ENCODE results near the gene ZFAND3.
"Not testable (repeated sequence)": the region's sequence is repeated elsewhere in the genome, so short reads cannot be mapped to it uniquely, and the experiment has no call there.

Gene ZFAND3

DNA sequence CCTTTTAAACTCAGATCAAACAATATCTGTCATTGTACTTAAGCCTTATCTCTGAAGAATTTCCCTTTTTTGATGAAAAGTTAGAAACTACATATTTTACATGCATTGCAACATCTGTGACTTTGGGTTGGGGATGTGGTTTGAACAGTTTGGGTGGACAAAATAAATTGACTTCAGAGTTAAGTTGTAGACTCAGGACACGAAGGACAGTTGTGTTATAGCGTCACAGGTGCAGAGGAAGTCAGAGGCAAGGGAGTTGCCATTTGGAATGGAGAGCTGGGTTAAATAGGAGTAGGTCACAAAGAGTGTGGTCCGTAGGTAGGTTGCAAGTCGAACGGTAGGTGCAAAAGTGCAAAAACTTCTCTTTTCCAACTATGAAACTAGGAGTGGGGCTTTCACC, 46.0 kb downstream of the ZFAND3 start:
- no peak for DNase-seq (ENCODE audit: low read depth in 2 of 2)

DNA sequence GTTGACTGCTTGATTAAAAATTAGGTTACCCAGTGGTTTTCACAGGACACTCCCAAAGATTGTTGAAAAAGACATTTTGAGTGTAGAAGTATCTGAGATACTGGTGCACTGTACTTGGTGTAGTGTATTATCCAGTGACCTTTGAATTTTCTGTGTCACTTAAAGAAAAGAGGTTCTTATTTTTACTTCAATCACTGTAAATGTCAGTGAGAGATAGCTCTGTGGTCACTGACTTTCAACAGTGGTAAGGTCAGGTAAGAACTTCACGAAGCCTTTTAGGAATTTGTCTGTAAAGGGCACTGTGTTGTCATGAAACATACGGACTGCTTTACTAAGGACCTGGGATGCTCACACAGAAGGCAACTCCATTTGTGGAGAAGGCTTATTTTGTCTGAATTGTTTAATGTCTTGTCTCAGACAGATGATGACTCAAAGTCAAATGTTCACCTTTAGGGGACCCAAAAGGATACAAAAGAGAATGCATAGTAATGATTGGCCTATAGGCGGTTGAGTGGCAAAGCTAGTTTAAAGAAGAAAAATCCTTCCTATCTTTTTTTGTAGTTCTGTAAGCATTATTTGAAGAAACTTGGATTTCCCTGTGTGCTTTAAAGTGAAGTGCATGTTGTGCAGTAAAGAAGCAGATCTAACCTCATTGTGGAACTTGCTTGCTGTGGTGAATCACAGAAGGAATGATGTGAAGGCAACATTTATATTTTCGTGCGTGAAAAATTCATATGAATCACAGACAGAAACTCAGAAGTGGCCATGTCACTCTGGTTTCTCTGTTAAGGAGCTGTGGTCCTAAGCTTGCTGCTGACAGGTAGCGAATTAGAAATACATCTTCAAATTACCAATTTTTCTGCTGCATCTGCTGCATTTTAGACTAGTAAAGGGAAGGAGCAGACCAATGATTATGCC, 47.3 kb downstream of the ZFAND3 start:
- DNase-seq (ENCODE audit: low read depth in 2 of 2), result no peak

DNA sequence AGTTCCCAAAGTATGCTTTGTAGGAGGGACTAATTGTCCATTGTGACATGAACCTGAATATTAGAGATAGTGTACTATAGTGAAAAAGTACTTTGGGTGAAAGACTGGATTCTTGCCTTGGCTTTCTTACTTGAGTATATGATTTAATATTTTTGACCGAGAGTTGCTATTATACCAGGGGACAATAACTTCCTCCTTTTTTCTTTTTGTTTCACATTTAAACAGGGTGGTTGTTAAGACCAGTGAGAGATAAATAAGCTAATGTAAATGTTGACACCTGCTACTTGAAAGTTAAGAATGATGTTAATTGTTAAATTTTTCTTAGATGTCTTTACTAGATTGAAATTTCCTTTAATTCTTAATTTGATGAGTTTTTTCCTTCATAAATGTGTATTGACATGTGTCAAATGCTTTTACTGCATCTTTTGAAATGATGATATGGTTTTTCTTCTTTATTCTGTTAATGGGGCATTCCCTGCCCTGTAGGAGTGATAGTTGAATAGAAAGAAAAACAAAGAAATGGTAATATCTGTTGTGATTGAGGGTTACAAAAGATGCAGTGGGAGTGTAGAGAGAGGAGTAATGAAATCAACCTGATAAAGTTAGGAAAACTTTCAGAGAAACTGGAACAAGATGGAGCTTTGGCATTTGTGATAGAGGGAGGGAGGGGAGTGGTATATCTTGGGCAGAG, 48.4 kb downstream of the ZFAND3 start:
- DNase-seq (ENCODE audit: low read depth in 2 of 2), result no peak

DNA sequence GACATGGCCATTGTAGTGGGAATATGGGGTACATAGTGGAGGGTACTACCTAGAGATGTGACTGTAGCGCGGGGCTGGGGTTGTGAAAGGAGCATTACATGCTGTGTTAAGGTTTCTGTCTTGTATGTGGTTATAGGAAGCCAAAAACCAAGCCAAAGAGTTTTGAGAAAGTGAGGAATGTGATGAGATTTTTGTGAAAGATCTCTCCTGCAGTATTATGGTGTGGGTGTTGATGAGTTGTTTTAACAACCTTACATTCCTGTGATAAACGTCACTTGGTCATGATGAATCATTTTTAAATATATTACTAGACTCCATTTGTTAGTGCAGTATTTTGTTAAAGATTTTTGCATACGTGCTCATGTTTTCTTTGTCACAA, 48.9 kb downstream of the ZFAND3 start:
- DNase-seq (ENCODE audit: low read depth in 2 of 2), result no peak

DNA sequence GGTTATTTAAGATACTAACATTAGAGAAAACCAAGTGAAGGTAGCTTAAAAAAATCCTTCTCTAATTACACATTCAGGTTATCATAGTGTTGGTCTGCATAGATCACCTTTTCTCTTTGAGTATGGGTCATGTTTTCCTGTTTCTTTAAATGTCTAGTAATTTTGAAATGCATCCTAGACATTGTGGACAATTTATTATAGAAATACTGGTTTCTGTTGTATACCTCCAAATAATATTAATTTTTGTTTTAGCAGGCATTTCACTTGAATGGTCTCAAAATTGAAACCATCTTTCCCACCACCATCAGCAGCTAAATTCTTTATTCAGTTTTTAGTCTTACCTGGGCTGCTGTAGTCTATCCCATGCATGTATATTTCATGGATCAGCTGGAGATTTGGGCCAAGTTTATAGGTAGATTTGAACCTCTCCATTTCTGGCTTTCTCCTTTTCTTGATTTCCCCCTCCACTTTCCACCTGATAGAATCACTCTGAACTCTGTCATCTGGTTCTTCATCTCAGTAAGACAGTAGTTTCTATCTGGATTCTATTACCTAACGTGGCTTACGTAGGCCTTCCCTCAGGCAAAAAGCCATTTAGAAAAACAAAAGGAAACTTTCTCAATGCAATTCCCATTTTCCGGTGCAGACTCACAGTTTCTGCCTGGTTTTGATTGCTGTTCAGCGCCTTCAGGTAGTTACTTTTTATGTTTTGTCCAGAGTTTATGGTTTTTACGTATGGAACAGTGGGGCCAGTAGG, 52.3 kb downstream of the ZFAND3 start:
- no peak for DNase-seq (ENCODE audit: low read depth in 2 of 2)

DNA sequence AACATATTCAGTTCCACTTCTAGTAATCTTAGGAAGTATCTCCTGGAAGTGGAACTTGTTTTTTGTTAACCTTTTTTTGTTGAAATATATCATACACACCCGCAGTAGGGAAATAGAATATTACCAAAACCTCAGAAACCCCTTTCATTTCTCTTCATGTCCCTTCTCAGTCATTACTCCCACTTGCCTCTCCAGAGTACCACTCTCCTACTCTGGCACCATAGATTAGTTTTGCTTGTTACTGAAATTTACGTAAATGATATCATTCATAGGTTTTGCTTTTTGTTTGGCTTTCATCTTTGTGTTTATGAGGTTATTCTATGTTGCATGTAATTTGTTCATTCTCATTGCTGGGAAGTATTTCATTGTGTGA, 52.8 kb downstream of the ZFAND3 start:
- no peak for DNase-seq (ENCODE audit: low read depth in 2 of 2)

DNA sequence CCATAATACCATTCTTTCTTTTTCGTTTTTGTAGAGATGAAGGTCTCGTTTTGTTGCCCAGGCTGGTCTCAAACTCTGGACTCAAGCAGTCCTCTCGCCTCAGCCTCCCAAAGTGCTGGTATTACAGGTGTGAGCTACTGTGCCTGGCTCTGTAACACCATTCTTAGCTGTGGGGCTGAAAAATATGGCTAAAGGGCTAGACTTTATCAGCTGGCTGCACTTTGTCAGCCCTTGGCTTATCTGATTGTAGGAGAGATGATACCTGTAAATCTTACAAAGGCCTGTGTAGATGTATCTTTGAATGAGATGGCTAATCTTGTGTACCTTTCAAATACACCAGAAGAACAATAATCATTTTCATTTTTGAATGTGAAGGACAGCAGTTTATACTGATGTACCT, 55.2 kb downstream of the ZFAND3 start:
- no peak for DNase-seq (ENCODE audit: low read depth in 2 of 2)

DNA sequence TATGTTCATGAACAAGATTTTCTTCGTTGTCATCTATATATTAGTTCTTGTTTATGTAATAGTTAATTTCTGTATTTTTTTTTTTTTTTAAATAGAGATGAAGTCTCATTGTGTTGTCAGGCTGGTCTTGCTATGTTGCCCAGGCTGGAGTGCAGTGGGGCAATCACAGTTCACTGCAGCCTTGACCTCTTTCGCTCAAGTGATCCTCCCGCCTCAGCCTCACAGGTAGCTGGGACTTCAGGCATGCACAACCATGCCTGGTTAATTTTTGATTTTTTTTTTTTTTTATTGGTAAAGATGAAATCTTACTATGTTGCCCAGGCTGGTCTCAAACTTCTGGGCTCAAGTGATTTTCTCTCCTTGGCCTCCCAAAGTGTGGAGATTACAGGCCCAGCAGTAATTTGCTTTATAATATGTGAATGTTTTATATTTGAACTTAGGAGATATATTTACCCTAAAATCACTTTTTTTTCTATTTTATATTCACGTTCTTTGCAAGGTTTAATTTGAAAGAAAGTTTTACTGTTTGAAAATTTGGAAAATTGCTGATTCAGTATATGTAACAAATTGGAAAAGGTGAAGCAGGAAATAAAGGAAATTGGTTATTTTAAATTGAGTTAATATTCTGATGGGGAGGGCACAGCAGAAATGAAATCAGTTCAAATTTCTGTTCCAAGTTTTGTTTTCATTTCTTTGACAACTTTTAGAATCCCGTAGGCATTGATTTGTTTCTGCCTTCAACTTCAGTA, 56.2 kb downstream of the ZFAND3 start:
- DNase-seq (ENCODE audit: low read depth in 2 of 2), result no peak

DNA sequence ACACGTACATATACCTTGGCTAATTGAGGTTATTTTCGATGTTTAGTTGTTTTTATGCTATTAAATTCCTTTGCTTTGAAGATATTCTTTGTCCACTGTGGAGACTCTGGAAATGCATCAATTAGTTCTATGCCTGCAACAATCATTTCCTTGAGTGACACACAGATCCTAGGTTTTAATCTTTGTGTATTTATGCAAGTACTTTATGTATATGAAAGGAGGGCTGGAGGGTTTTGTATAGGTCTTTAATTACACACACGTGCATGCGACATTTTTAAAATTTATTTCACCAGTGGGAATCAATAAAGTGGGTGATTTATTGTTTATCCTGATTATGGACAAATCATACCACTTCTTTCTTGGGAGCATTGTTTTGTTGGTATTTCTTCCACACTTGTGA, 57.3 kb downstream of the ZFAND3 start:
- no peak for DNase-seq (ENCODE audit: low read depth in 2 of 2)

DNA sequence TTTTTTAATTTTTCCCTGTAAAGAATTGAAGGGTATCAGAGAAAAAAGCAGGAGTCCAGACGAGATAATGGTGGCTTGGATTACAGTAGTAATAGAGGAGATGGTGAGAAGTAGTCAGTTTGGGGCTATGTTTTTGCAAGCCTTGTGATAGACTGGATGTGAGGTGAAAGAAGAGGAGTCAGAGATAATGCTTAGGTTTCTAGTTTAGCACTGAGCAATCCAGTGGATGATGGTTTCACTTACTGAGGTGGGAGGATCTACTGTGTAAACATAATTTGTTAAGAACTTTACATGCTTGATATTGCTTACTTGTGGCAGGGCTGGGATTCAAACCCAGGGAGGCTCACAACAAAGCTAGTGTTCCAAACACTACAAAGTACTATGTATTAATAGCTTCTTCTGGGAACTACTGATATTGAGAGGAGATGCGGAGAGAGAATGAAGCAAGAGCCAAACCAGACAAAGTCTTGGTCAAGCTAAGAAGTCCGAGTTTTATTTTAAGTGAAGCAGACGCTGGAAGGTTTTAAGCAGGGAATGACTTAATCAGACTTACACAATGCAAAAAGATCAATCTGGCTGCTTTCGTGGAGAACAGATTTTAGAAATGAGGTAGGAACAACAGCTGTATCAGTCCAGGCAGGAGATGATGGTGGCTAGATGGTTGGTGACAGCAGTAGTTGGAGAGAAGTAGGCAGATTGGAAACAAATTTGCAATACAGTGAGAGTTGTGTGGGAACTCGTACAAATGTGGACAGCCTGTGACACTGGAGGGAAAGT, 58.0 kb downstream of the ZFAND3 start:
- no peak for DNase-seq (ENCODE audit: low read depth in 2 of 2)

DNA sequence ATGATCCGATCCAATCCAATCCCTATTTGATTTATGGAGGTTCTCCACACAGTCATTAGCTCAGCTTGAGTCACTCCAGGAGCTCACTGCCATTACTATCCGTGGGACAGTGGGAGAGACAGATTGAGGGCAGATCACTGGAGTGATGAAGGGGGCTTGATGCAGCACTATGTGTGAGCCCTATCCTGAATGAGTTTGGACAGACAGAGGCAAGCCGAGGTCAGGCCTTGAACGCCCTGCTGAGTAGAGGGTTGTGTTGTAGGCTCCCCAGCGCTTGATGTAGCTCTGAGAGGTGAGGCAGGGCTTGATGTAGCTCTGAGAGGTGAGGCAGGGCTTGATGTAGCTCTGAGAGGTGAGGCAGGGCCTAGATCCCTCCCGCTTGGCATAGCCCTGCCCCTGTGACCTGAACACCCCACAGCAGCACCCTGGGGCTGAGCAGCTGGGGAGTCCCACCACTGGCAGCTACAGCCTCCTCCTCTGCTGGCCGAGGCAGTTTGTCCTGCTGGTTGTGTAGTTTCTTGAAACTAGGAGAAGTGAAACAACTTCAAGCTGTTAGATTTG, 58.7 kb downstream of the ZFAND3 start:
- no peak for DNase-seq (ENCODE audit: low read depth in 2 of 2)

DNA sequence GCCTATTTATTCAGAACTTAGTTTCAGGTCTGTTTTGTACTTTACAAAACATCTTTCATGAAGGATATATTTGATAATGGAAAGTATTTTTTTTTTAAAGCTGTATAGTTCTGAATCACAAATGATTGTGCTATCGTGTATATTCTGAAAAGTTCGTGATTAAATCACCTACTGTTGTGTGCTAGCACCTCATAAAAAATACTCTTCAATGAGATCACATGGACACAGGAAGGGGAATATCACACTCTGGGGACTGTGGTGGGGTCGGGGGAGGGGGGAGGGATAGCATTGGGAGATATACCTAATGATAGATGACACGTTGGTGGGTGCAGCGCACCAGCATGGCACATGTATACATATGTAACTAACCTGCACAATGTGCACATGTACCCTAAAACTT, 61.1 kb downstream of the ZFAND3 start:
- not testable (repeated sequence) for DNase-seq (ENCODE audit: low read depth in 2 of 2)

DNA sequence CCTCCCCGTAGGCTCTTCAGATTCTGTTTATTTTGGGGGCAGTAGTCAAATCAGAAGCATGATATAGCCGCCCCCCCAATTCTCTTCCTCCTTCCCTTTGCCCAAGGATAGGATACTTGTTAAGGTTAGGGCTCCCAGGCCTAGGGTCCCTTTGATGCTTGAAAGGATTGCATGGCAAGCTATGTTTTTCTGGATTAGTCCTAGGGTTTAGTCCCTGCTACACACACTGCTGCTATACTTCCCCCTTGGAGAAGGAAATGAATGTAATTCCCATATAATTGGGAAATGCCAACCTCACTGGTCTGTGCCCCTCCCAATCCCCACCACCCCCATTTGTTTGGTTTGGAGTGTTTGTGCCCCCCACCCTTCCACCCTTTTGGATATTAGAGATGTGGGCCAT, 62.8 kb downstream of the ZFAND3 start:
- no peak for DNase-seq (ENCODE audit: low read depth in 2 of 2)

DNA sequence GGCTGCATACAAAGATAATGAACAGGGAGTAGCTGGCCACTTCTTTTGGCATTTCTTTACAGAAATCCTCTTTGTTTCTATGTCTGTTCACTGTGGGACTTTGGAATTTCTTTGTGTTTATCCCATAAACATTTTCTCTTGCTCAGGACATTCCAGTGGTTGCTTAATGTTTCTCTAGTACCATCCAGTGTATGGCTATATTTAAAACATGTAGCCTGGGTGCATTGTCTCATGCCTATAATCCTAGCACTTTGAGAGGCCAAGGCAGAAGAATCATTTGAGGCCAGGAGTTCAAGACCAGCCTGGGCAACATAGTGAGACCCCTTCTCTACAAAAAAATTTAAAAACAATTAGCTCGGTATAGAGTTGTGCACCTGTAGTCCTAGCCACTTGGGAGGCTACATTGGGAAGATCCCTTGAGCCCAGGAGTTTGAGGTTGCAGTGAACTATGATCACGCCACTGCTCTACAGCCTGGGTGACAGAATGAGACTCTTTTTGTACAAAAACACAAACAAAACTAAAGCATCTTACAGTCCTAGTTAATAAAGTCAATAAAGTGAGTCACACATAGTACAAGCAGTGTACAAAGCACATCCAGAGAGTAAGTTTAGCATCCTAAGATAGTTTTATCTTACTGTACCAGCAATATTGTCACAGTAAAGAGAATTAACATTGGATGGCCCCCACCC, 63.3 kb downstream of the ZFAND3 start:
- no peak for DNase-seq (ENCODE audit: low read depth in 2 of 2)

DNA sequence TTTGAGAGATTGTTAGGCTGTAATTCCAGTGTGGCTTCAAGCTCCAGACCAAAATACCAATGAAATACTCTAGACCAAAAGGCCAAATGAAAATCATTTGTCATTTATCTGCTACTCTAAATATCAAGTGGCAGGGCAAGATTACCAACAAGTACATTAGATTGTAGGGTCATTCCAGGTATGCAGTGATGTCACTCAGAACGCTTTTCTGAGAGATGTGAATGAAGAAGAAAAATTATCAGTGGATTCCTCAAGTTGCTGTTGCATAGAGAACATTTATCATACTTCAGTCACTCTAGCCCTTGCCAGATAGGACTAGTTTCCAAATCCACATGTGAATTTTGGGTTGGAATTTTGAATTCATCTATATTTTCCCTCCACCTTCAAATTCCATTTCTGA, 65.0 kb downstream of the ZFAND3 start:
- no peak for DNase-seq (ENCODE audit: low read depth in 2 of 2)

DNA sequence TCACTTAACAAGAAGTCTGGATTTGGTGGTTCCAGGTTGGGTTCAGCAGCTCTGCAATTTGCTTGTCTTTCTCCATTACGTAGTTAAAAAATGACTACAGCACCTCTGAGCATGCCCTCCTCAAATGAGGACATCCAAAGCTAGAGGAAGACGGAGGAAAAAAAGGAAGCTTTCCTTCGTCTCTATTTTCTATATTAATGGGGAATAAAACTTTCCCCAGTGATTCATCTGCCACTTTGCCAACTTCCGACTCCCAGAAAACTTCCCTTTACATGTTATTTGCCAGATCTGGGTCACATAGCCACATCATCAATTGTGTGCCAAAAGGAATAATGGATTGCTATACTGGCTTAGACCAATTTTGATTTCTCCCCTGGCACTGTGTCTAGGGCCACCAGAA, 69.5 kb downstream of the ZFAND3 start:
- DNase-seq (ENCODE audit: low read depth in 2 of 2), result no peak

DNA sequence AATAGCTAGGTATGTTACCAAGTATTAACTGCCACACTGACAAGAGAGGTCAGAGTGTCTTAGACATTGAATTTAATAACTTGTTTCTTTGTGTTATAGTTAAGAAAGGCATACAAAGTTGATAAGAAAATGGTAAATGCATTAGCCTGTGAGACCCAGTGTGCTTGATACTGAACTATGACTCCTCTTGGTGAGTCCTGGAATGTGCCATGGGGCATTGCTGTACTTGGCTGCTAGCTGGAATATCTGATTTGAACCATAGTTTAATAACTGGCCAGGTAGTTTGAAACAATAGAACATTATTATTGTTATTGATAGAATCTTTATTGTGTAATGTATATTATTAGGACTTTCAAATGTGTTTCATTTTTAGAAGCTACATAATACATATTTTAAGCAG, 70.0 kb downstream of the ZFAND3 start:
- DNase-seq (ENCODE audit: low read depth in 2 of 2), result no peak

DNA sequence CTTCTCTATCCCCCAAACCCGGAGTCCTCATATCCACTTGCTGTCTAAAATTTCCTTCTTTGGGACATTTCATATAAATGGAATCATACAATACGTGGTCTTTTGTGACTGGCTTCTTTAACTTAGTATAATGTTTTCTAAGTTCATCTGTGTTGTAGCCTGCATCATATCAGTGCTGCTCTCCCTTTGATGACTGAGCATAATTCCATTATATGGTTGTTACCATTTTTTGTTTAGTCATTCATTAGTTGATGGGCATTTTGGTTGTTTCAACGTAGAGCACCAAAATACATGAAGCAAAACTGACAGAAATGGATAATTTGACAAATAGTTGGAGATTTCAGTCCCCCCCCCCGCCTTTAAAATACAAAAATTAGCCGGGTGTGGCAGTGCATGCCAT, 71.5 kb downstream of the ZFAND3 start:
- DNase-seq (ENCODE audit: low read depth in 2 of 2), result no peak

DNA sequence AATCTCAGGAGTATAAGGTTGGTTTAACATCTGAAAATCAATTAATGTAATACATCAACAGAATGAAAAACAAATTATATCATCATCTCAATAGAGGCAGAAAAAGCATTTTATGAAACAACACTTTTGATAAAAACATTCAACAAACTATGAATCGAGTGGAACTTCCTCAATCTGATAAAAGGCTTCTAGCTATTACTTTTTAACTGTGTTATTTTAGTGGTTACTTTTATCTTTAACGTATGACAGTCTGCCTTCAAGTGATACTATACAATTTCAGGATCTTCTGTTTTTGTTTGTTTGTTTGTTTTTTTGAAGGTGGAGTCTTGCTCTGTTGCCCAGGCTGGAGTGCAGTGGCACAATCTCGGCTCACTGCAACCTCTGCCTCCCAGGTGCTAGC, 73.7 kb downstream of the ZFAND3 start:
- DNase-seq (ENCODE audit: low read depth in 2 of 2), result no peak

DNA sequence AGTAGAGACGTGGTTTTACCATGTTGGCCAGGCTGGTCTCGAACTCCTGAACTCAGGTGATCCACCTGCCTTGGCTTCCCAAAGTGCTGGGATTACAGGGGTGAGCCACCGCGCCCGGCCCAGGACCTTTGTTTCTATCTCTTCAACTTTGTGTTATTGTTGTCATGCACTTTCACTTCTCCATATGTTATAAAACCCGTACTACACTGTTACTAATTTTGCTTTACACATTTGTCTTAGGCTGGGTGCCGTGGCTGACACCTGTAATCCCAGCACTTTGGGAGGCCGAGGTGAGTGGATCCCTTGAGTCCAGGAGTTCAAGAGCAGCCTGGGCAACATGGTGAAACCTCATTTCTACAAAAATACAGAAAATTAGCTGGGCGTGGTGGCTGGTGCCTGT, 74.2 kb downstream of the ZFAND3 start:
- DNase-seq (ENCODE audit: low read depth in 2 of 2), result not testable (repeated sequence)

All from stimulated activated CD4-positive, alpha-beta T cell treated with anti-CD3 and anti-CD28 coated beads, Interleukin-1b, Interleukin-23, amount 100 ng/mL, for 4 hours (primary cell).